Keratinocyte (primary cell): Measurements from ENCODE around the gene SHE.

Experiments used
- EZH2 ChIP-seq: IDR thresholded peaks from one replicate; pipeline ENCODE4 v1.6.1; 2012; ENCODE audit warnings: inconsistent platforms, mild to moderate bottlenecking, low read length, moderate library complexity
- TF ChIP-seq, protein P1 (sequence below), 3 experiments: IDR thresholded peaks in 1 of 3; conservative IDR thresholded peaks in 1 of 3; optimal IDR thresholded peaks in 1 of 3; 2 replicates in 2 of 3; 3 replicates in 1 of 3; pipeline versions ENCODE3 to v1.5.1; 2011; ENCODE audit warnings: low read length in 3 of 3, mild to moderate bottlenecking in 3 of 3, moderate library complexity in 2 of 3, control low read depth in 1 of 3, inconsistent platforms in 1 of 3; ENCODE audit not compliant: insufficient read depth in 2 of 3; ENCODE audit errors: extremely low read depth in 1 of 3

DNA sequence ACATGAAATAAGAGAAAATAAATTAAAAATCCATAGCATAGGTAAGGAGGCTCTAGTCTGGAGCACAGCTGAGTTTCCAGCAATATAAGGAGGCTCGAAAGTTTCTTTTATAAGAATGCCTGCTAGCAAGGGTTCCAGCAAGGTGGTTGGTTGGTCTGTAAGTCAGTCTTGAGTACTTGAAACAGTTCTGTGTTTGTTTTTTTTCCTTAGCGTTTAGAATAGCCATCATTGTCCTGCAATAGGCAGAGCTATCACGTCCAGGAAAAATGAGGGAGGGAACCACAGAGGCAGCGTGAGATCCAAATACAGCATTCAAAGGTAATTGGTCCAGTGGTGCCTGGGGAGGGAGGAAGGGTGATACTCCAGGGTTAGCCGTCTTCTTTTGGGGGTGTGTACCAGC, 47.9 kb upstream of the SHE start:
- TF ChIP-seq EZH2, result no peak
- TF ChIP-seq, protein P1, sequence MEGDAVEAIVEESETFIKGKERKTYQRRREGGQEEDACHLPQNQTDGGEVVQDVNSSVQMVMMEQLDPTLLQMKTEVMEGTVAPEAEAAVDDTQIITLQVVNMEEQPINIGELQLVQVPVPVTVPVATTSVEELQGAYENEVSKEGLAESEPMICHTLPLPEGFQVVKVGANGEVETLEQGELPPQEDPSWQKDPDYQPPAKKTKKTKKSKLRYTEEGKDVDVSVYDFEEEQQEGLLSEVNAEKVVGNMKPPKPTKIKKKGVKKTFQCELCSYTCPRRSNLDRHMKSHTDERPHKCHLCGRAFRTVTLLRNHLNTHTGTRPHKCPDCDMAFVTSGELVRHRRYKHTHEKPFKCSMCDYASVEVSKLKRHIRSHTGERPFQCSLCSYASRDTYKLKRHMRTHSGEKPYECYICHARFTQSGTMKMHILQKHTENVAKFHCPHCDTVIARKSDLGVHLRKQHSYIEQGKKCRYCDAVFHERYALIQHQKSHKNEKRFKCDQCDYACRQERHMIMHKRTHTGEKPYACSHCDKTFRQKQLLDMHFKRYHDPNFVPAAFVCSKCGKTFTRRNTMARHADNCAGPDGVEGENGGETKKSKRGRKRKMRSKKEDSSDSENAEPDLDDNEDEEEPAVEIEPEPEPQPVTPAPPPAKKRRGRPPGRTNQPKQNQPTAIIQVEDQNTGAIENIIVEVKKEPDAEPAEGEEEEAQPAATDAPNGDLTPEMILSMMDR (optimal IDR thresholded peaks at IDR 0.05 in 1 of 3, IDR thresholded peaks at IDR 0.05 in 1 of 3, conservative IDR thresholded peaks at IDR 0.05 in 1 of 3; ENCODE audit: extremely low read depth in 1 of 3, insufficient read depth in 2 of 3, low read length in 3 of 3), result no peak
